ENCODE data around the gene CHN2. TPM values are rescaled to one million over a fixed set of nuclear protein-coding genes. Genes with fewer than 3 reads are reported as not detected.

Gene CHN2
- total RNA-seq, 1 experiment from 2014 or later = not detected

DNA sequence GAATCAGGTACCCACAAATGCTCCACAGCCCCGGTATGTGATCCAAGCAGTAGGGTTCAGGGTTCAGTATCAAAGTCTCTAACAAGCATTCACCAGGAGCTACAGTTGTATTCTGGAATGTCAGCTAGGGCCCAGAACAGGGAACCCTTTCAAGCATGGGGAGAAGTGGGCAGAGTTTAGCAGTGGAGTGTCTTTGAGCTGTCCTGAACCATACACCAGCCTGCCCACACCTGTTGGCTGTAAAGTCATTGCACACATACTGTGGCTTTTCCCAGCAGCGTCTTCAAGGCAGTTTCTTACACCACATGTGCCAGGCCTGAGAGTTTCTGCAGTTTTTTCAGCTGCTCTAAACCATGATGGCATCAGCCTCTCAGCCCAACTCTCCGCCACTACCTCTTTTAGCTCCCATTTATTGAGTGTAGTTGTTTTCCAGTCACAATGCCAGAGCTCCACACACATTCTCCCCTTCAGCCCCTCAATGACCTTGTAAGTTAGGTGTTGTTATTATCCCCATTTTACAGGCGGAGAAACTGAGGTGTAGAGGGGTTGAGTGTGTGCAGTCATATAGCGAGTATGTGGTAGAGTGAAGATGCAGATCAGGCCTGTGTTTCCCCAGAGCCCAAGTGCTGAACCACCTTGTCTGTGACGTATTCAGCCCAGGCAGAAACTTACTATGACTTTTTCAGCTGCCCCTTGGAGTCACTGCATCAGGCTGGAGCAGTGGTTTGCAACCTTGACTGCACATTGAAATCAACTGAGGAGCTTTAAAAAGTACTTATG is 83.1 kb downstream of the CHN2 start:
- no peak overlapping the region for H3K4me3 ChIP-seq
- 0 out of 2 replicates have a peak, but pooled peaks cover 6% of the 10 kb centered on the region for H3K27me3 ChIP-seq (ENCODE audit: insufficient read depth, low read depth)
- H3F3A ChIP-seq (ENCODE audit: insufficient read depth, low read depth) = no peaks in the 10 kb centered on the region
- no peaks in the 10 kb centered on the region for H3K36me3 ChIP-seq (ENCODE audit: low read depth)
- DNase-seq = no peak
- no peaks in the 10 kb centered on the region for H3K9me2 ChIP-seq (ENCODE audit: insufficient read depth)
- H3K9me3 ChIP-seq (ENCODE audit: insufficient read depth, low read depth) = no peaks in the 10 kb centered on the region
- H2AFZ ChIP-seq = no peak overlapping the region
- CTCF ChIA-PET = no interaction called here
- H3K79me2 ChIP-seq (ENCODE audit: low read depth) = no peaks in the 10 kb centered on the region
- no TSS peak for BruUV-seq (replicated peaks)
- H3K4me1 ChIP-seq (replicated peaks; ENCODE audit: insufficient read depth) = no peaks in the 10 kb centered on the region
- intact Hi-C loops (cut with micrococcal nuclease; ENCODE audit: unreplicated experiment) = no loop called here
- H3K4me2 ChIP-seq = no peak overlapping the region
- H3K27ac ChIP-seq = no peak overlapping the region
- POLR2A ChIA-PET (ENCODE audit: unreplicated experiment) = no interaction called here
- no peaks in the 10 kb centered on the region for H4K20me1 ChIP-seq (ENCODE audit: insufficient read depth)
- no peak for TF ChIP-seq EZH2 (IDR thresholded peaks at IDR 0.05; ENCODE audit: low read depth)
- TF ChIP-seq, protein P1, sequence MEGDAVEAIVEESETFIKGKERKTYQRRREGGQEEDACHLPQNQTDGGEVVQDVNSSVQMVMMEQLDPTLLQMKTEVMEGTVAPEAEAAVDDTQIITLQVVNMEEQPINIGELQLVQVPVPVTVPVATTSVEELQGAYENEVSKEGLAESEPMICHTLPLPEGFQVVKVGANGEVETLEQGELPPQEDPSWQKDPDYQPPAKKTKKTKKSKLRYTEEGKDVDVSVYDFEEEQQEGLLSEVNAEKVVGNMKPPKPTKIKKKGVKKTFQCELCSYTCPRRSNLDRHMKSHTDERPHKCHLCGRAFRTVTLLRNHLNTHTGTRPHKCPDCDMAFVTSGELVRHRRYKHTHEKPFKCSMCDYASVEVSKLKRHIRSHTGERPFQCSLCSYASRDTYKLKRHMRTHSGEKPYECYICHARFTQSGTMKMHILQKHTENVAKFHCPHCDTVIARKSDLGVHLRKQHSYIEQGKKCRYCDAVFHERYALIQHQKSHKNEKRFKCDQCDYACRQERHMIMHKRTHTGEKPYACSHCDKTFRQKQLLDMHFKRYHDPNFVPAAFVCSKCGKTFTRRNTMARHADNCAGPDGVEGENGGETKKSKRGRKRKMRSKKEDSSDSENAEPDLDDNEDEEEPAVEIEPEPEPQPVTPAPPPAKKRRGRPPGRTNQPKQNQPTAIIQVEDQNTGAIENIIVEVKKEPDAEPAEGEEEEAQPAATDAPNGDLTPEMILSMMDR (conservative IDR thresholded peaks at IDR 0.05) = no peak

- H3K4me1 ChIP-seq (replicated peaks; ENCODE audit: insufficient read depth) = no peaks in the 10 kb centered on the region
- no peak overlapping the region for H2AFZ ChIP-seq
- no peaks in the 10 kb centered on the region for H3K79me2 ChIP-seq (ENCODE audit: low read depth)
- no peaks in the 10 kb centered on the region for H3K9me2 ChIP-seq (ENCODE audit: insufficient read depth)
- no peak overlapping the region for H3K4me3 ChIP-seq
- H3K27me3 ChIP-seq (ENCODE audit: insufficient read depth, low read depth) = 0 out of 2 replicates have a peak, but pooled peaks cover 6% of the 10 kb centered on the region
- H3K9me3 ChIP-seq (ENCODE audit: insufficient read depth, low read depth) = no peaks in the 10 kb centered on the region
- no peaks in the 10 kb centered on the region for H3K36me3 ChIP-seq (ENCODE audit: low read depth)
- no peak for TF ChIP-seq EZH2 (IDR thresholded peaks at IDR 0.05; ENCODE audit: low read depth)
- TF ChIP-seq, protein P1 (conservative IDR thresholded peaks at IDR 0.05) = no peak
- CTCF ChIA-PET = interaction anchor here (0.6 kb wide), 1 partner anchor 643 kb away, joined by 5 read pairs; no protein-coding TSS in a partner anchor
- no peaks in the 10 kb centered on the region for H4K20me1 ChIP-seq (ENCODE audit: insufficient read depth)
- no peaks in the 10 kb centered on the region for H3F3A ChIP-seq (ENCODE audit: insufficient read depth, low read depth)
- no peak overlapping the region for H3K27ac ChIP-seq
- intact Hi-C loops (cut with micrococcal nuclease; ENCODE audit: unreplicated experiment) = no loop called here
- H3K4me2 ChIP-seq = no peak overlapping the region
- DNase-seq = no peak
- BruUV-seq (replicated peaks) = no TSS peak
- POLR2A ChIA-PET (ENCODE audit: unreplicated experiment) = no interaction called here
These were observed 83.9 kb downstream of the CHN2 start for GRCh38 chr7:29278337-29279069.

DNA sequence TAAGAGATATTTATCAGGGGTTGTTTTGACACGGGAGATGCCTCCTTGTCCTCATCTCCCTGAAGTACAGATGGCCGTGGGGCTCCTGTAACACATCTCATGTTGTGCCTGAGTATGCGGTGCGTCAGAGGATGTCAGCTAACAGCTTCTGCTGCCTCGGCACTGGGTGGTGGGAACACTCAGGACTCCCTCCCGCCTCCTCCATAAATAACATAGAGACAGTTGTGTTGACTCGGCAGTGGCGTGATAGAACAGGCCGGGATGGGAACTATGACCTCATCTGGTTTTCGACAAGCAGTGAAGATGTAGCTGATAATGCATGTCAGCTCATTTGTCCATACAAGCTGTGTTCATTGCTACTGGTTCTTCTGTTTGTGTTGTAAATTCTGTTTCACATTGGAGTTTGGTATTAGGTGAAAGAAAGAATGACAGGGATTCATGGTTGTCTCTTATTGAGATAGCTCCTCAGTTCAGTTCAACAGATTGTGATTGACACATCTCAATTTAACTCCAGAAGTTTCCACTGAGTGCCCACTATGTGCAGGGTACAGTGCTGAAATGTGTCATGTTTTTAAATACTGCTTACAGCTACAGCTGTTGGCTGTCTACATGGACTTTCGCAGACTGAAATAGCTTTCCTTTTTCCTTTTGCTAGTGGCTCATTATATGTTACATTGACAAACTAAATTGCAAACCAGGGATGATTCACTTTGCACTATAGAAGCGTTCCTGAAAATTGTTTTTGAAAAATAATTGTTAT is 87.4 kb downstream of the CHN2 start:
- Histone ChIP-seq H4K20me1 (ENCODE audit: insufficient read depth) (no peaks in the 10 kb centered on the region), H3K9me3 (ENCODE audit: insufficient read depth, low read depth) (no peaks in the 10 kb centered on the region), H3K36me3 (ENCODE audit: low read depth) (no peaks in the 10 kb centered on the region), H3K27me3 (ENCODE audit: insufficient read depth, low read depth) (0 out of 2 replicates have a peak, but pooled peaks cover 12% of the 10 kb centered on the region), H3K4me2 (no peak overlapping the region), H2AFZ (no peak overlapping the region), H3K4me3 (no peak overlapping the region), H3K79me2 (ENCODE audit: low read depth) (no peaks in the 10 kb centered on the region), H3F3A (ENCODE audit: insufficient read depth, low read depth) (peaks cover 6% of the 10 kb centered on the region; the same call in 1 of the 2 replicates), H3K4me1 (replicated peaks; ENCODE audit: insufficient read depth) (peaks cover 17% of the 10 kb centered on the region), H3K27ac (no peak overlapping the region), H3K9me2 (ENCODE audit: insufficient read depth) (no peaks in the 10 kb centered on the region)
- TF ChIP-seq, protein P1 (conservative IDR thresholded peaks at IDR 0.05) = no peak
- TF ChIP-seq EZH2 (IDR thresholded peaks at IDR 0.05; ENCODE audit: low read depth) = no peak
- intact Hi-C loops (cut with micrococcal nuclease; ENCODE audit: unreplicated experiment) = no loop called here
- ChIA-PET CTCF (no interaction called here), POLR2A (ENCODE audit: unreplicated experiment) (no interaction called here)
- no TSS peak for BruUV-seq (replicated peaks)
- no peak for DNase-seq

All from PC-9 (cell line).